ENCODE data around the gene OR4C11.

The OR4C11 gene, protein sequence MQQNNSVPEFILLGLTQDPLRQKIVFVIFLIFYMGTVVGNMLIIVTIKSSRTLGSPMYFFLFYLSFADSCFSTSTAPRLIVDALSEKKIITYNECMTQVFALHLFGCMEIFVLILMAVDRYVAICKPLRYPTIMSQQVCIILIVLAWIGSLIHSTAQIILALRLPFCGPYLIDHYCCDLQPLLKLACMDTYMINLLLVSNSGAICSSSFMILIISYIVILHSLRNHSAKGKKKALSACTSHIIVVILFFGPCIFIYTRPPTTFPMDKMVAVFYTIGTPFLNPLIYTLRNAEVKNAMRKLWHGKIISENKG

DNA sequence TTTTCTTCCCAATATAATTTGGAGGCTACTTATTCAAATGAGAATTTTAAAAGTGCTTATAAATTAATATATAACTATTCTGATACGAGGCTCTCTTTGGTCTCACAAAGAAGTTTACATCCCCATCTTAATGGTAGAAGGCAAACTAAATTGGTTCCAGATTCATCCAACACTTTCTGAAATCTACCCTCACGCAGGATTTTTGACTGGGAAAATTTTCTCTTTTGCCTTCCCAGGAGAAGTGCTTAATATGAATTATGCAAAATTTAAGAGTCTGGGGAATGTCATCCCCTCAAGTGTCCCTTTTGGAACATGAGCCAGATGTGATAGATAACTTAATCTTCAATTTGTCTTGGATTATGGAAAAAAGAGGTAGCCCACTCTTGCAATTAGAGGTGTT, at the start of gene OR4C11:
Gene OR4C11, minus strand, starts transcription at position 101 of the 400 bp plus-strand sequence. CDS start 3,272 bp downstream, outside the sequence.
- DNase-seq (ENCODE audit: low read depth), result no peak
- H3K4me1 ChIP-seq (ENCODE audit: control insufficient read depth, insufficient read depth, low read length), result no peaks in the 10 kb centered on the region
- H3K9me3 ChIP-seq (ENCODE audit: control insufficient read depth, low read length), result peaks cover 3% of the 10 kb centered on the region
- H3K4me3 ChIP-seq (ENCODE audit: low read length), result no peak within 1 kb of the TSS
- H3K36me3 ChIP-seq (ENCODE audit: control insufficient read depth, insufficient read depth, low read length, severe bottlenecking), result no peaks in the 10 kb centered on the region
- H3K9ac ChIP-seq (ENCODE audit: low read length), result no peak within 1 kb of the TSS
- H3K27me3 ChIP-seq (replicated peaks; ENCODE audit: control insufficient read depth, insufficient read depth, low read length), result no peaks in the 10 kb centered on the region

DNA sequence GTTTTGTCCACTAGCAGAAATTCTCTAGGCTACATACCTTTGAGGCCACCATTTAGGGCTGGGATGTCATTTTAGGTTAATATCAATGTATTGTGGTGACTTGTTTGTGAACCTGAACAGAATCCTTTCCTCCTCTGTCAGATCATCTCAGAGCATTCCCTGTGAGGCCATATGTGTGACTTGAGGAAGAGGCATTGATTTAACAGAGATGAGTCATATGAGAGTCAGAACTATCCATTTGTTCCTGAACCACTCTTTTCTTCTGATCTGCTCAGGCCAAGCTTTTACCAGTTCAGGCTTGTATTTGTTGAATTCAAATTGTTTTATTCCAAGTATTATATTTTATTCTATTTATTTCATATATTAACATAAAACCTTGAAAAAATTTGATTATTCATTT, 47.7 kb upstream of the OR4C11 start:
- no peaks in the 10 kb centered on the region for H3K4me1 ChIP-seq (ENCODE audit: control insufficient read depth, insufficient read depth, low read length)
- no peak for DNase-seq (ENCODE audit: low read depth)
- no peak overlapping the region for H3K4me3 ChIP-seq (ENCODE audit: low read length)
- H3K36me3 ChIP-seq (ENCODE audit: control insufficient read depth, insufficient read depth, low read length, severe bottlenecking), result no peaks in the 10 kb centered on the region
- H3K9me3 ChIP-seq (ENCODE audit: control insufficient read depth, low read length), result peaks cover 6% of the 10 kb centered on the region
- no peak overlapping the region for H3K9ac ChIP-seq (ENCODE audit: low read length)
- no peaks in the 10 kb centered on the region for H3K27me3 ChIP-seq (replicated peaks; ENCODE audit: control insufficient read depth, insufficient read depth, low read length)

DNA sequence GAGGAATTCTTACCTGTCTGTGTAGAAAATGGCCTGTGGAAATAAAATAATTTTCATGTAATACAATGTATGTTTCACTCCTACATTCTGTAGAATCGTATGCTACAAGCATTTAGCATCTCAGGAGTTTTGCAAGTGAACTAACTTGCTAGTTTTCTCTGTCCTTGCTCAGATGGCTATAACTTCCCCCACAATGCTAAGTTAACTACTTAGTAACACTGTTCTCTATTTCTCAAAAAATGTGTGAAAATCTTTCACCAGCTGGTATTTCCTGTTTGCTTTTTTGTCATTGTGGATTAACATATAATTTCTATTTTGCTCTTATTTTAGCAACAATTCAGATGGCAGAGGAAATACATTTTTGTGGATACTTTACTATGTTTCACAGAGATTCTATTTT, 45.1 kb upstream of the OR4C11 start:
- DNase-seq (ENCODE audit: low read depth), result no peak
- Histone ChIP-seq H3K4me3 (ENCODE audit: low read length) (no peak overlapping the region), H3K4me1 (ENCODE audit: control insufficient read depth, insufficient read depth, low read length) (no peaks in the 10 kb centered on the region), H3K36me3 (ENCODE audit: control insufficient read depth, insufficient read depth, low read length, severe bottlenecking) (no peaks in the 10 kb centered on the region), H3K27me3 (replicated peaks; ENCODE audit: control insufficient read depth, insufficient read depth, low read length) (no peaks in the 10 kb centered on the region), H3K9ac (ENCODE audit: low read length) (no peak overlapping the region), H3K9me3 (ENCODE audit: control insufficient read depth, low read length) (peaks cover 6% of the 10 kb centered on the region)

DNA sequence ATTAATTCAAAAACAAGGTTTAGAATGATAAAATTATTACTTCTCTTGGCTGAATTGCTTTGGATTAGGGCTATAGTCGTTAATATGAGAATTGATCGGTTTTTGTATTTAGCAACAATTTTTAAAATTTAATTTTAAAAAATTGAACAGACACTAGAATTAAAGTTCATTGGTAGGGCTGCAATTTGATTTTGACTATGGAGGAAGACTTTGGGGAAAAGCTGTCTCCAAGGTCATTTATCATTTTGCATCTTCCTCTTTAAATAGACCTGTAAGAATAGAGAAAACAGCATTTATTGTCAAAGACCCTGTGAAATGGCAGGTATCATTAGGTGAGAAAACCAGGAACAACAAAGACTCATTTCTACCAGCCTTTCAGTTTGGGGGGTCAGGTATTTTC, 40.6 kb upstream of the OR4C11 start, which contains the start of gene OR4S2:
Gene OR4S2, plus strand, starts transcription at position 301 of the 400 bp plus-strand sequence. CDS start 2,577 bp downstream, outside the sequence.
- no peak for DNase-seq (ENCODE audit: low read depth)
- no peak within 1 kb of the TSS for H3K4me3 ChIP-seq (ENCODE audit: low read length)
- H3K9me3 ChIP-seq (ENCODE audit: control insufficient read depth, low read length), result no peaks in the 10 kb centered on the region
- no peaks in the 10 kb centered on the region for H3K27me3 ChIP-seq (replicated peaks; ENCODE audit: control insufficient read depth, insufficient read depth, low read length)
- no peaks in the 10 kb centered on the region for H3K36me3 ChIP-seq (ENCODE audit: control insufficient read depth, insufficient read depth, low read length, severe bottlenecking)
- no peaks in the 10 kb centered on the region for H3K4me1 ChIP-seq (ENCODE audit: control insufficient read depth, insufficient read depth, low read length)
- H3K9ac ChIP-seq (ENCODE audit: low read length), result no peak within 1 kb of the TSS

DNA sequence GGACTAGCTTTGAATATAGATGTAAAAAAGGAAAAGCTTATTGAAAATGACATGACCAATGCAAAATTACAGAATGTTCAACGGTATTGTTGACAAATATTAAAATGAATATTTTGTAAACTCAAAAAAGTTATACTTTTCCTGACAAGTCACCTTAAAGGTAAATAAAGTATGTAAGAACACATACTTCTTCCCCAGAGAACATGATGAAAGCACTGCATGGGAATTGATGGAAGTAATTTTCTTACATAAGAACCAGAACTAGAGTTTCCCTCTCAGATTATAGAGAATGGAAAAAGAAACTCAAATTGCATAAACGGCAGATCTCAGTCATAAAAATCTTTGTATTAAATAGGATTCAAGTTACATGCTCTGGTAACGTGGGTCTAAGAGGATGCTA, 27.4 kb upstream of the OR4C11 start, which contains the start of gene OR4P4:
Gene OR4P4, plus strand, starts transcription at position 301 of the 400 bp plus-strand sequence.
- Histone ChIP-seq H3K4me1 (ENCODE audit: control insufficient read depth, insufficient read depth, low read length) (no peaks in the 10 kb centered on the region), H3K9ac (ENCODE audit: low read length) (no peak within 1 kb of the TSS), H3K27me3 (replicated peaks; ENCODE audit: control insufficient read depth, insufficient read depth, low read length) (no peaks in the 10 kb centered on the region), H3K36me3 (ENCODE audit: control insufficient read depth, insufficient read depth, low read length, severe bottlenecking) (no peaks in the 10 kb centered on the region), H3K9me3 (ENCODE audit: control insufficient read depth, low read length) (peaks cover 12% of the 10 kb centered on the region), H3K4me3 (ENCODE audit: low read length) (no peak within 1 kb of the TSS)
- no peak for DNase-seq (ENCODE audit: low read depth)

DNA sequence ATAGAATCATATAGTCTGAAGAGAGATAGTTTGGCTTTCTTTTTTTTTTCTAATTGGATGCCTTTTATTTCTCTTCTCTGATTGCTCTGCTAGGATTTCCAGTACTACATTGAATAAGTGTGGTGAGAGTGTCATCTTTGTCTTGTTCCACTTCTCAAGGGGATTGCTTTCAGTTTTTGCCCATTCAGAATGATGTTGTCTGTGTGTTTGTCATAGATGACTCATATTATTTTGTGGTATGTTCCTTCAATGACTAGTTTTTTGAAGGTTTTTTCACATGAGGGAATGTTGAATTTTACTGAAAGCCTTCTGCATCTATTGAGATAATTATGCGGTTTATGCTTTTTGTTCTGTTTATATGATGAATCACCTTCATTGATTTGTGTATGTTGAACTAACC, 17.1 kb upstream of the OR4C11 start:
- H3K27me3 ChIP-seq (replicated peaks; ENCODE audit: control insufficient read depth, insufficient read depth, low read length), result no peaks in the 10 kb centered on the region
- no peak overlapping the region for H3K4me3 ChIP-seq (ENCODE audit: low read length)
- H3K36me3 ChIP-seq (ENCODE audit: control insufficient read depth, insufficient read depth, low read length, severe bottlenecking), result no peaks in the 10 kb centered on the region
- no peak for DNase-seq (ENCODE audit: low read depth)
- H3K4me1 ChIP-seq (ENCODE audit: control insufficient read depth, insufficient read depth, low read length), result no peaks in the 10 kb centered on the region
- no peaks in the 10 kb centered on the region for H3K9me3 ChIP-seq (ENCODE audit: control insufficient read depth, low read length)
- H3K9ac ChIP-seq (ENCODE audit: low read length), result no peak overlapping the region

DNA sequence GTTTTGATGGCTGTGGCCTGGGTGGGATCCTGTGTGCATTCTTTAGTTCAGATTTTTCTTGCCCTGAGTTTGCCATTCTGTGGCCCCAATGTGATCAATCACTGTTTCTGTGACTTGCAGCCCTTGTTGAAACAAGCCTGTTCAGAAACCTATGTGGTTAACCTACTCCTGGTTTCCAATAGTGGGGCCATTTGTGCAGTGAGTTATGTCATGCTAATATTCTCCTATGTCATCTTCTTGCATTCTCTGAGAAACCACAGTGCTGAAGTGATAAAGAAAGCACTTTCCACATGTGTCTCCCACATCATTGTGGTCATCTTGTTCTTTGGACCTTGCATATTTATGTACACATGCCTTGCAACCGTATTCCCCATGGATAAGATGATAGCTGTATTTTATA, 34.9 kb downstream of the OR4C11 start:
- Histone ChIP-seq H3K4me1 (ENCODE audit: control insufficient read depth, insufficient read depth, low read length) (no peaks in the 10 kb centered on the region), H3K4me3 (ENCODE audit: low read length) (no peak overlapping the region), H3K9ac (ENCODE audit: low read length) (no peak overlapping the region), H3K36me3 (ENCODE audit: control insufficient read depth, insufficient read depth, low read length, severe bottlenecking) (no peaks in the 10 kb centered on the region), H3K27me3 (replicated peaks; ENCODE audit: control insufficient read depth, insufficient read depth, low read length) (no peaks in the 10 kb centered on the region), H3K9me3 (ENCODE audit: control insufficient read depth, low read length) (peaks cover 16% of the 10 kb centered on the region)
- DNase-seq (ENCODE audit: low read depth), result no peak

DNA sequence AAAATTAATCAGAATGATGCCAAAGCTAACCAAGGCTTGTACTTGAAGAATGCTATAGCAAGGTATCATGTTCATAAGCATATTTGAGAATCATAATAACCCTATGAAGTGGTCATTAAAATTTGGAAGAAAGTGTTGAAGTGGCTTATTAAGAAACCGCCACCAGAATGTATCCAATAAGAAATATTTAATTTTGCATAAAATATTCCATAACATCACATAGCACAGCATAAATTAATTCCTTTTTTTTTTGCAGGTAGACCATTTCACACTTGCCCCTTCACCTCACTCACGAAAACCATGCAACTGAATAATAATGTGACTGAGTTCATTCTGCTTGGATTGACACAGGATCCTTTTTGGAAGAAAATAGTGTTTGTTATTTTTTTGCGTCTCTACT, 35.6 kb downstream of the OR4C11 start, which contains the start of gene OR4C16:
Gene OR4C16, plus strand, starts transcription at position 301 of the 400 bp plus-strand sequence. Its CDS starts 0 bp downstream, at position 301.
- DNase-seq (ENCODE audit: low read depth), result no peak
- H3K36me3 ChIP-seq (ENCODE audit: control insufficient read depth, insufficient read depth, low read length, severe bottlenecking), result no peaks in the 10 kb centered on the region
- H3K4me3 ChIP-seq (ENCODE audit: low read length), result no peak within 1 kb of the TSS
- no peaks in the 10 kb centered on the region for H3K4me1 ChIP-seq (ENCODE audit: control insufficient read depth, insufficient read depth, low read length)
- H3K9me3 ChIP-seq (ENCODE audit: control insufficient read depth, low read length), result peaks cover 16% of the 10 kb centered on the region
- H3K27me3 ChIP-seq (replicated peaks; ENCODE audit: control insufficient read depth, insufficient read depth, low read length), result no peaks in the 10 kb centered on the region
- H3K9ac ChIP-seq (ENCODE audit: low read length), result no peak within 1 kb of the TSS

DNA sequence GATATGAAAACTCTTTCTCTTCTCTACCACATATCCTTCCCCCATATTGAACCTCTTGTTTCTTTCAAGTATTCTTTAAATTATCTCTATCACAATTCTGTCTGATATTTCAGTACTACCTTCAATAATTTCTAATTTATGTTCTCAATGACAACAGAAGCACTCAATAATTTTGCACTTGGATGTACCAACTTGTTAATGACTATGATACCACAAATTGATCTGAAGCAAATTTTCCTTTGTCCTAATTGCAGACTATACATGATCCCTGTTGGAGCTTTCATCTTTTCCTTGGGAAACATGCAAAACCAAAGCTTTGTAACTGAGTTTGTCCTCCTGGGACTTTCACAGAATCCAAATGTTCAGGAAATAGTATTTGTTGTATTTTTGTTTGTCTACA, 53.3 kb downstream of the OR4C11 start, which contains the start of gene OR4C15:
Gene OR4C15, plus strand, starts transcription at position 301 of the 400 bp plus-strand sequence. Its CDS starts 0 bp downstream, at position 301.
- no peak within 1 kb of the TSS for H3K4me3 ChIP-seq (ENCODE audit: low read length)
- no peaks in the 10 kb centered on the region for H3K4me1 ChIP-seq (ENCODE audit: control insufficient read depth, insufficient read depth, low read length)
- H3K9ac ChIP-seq (ENCODE audit: low read length), result no peak within 1 kb of the TSS
- DNase-seq (ENCODE audit: low read depth), result no peak
- H3K9me3 ChIP-seq (ENCODE audit: control insufficient read depth, low read length), result peaks cover 2% of the 10 kb centered on the region
- H3K27me3 ChIP-seq (replicated peaks; ENCODE audit: control insufficient read depth, insufficient read depth, low read length), result no peaks in the 10 kb centered on the region
- no peaks in the 10 kb centered on the region for H3K36me3 ChIP-seq (ENCODE audit: control insufficient read depth, insufficient read depth, low read length, severe bottlenecking)
